ENCODE data around the gene DNAH12.

Gene DNAH12

GRCh38 chr3:57544181-57545125 is at the start of gene DNAH12:
Gene DNAH12, minus strand, starts transcription at chr3:57544344. Its CDS starts 1,474 bp downstream, at chr3:57542870.
- no peak for DNase-seq

DNA sequence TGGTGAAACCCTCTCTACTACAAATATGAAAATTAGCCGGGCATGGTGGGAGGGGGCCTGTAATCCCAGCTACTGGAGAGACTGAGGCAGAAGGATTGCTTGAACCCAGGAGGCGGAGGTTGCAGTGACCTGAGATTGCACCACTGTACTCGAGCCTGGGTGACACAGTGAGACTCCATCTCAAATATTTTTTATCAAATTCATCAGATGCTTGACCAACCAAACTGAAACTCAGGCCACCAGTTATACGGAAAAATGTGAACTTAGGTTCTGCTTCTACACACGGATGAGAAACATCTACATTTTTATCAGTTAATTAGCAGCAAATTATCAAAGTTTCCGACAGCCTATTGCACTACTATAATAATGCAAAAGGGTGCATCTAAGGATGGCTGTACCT is 48.2 kb upstream of the DNAH12 start:
- no peak for DNase-seq

DNA sequence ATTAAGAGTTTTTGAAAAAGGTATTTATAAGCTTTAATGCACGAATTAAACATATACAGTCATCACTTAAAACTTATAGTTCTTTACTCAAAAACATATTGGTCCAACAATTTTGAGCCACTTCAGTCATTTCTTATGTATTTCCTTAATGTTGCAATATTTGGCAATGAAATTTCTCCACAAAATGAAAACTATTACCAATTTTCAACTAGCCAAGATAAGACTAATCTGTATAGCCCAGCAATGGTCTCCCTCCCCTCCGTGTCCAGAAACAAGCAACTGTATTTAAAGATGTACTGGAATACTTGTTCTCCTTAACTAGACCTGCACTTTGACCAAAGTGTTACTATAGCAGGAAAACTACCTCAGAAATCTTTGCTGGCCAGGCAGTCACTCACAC is 43.8 kb upstream of the DNAH12 start:
- DNase-seq, result no peak

GRCh38 chr3:57586778-57587177 is 42.6 kb upstream of the DNAH12 start:
- DNase-seq, result no peak

GRCh38 chr3:57583544-57583943 is 39.4 kb upstream of the DNAH12 start:
- no peak for DNase-seq

DNA sequence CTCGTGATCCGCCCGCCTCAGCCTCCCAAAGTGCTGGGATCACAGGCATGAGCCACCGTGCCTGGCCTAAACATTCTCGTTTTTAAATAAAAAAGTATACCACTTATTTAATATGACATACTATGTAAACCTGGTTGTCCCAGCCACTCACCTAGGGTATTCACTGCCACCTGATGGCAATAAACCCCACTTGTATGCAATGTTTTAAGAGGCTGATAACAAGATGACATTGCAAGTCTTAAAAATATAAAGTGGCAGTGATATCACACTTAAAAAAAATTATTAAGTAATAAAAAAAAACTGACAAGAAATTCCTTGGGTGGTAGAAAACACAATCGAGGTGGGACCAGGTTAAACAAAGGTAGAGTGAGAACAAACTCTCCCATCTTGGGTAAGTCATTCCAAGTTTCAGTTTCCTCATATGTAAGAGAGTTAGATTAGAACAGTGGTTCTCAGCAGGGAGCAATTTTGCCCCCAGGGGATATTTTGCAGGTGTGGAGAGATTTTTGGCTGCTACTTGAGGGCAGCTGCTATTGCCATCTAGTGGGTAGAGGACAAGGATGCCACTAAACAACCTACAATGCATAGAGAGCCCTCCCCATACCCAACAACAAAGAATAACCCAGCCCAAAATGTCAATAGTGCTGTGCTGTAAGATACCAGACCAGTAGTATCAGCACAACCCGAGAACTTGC is 38.5 kb upstream of the DNAH12 start:
- DNase-seq, result no peak

DNA sequence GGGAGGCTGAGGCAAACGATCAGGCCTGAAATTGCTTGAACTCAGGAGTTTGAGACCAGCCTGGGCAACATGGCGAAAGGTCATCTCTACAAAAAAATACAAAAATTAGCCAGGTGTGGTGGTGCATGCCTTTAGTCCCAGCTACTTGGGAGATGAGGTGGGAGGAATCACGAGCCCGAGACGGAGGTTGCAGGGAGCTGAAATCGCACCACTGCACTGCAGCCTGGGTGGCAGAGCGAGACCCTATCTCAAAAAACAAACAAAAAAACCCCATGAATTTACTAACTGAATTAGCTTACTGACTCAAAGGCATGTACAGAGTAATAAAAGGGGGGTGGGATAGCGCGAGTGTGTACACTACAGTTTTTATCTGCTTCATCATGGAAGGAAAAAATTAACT is 33.7 kb upstream of the DNAH12 start:
- DNase-seq, result no peak

DNA sequence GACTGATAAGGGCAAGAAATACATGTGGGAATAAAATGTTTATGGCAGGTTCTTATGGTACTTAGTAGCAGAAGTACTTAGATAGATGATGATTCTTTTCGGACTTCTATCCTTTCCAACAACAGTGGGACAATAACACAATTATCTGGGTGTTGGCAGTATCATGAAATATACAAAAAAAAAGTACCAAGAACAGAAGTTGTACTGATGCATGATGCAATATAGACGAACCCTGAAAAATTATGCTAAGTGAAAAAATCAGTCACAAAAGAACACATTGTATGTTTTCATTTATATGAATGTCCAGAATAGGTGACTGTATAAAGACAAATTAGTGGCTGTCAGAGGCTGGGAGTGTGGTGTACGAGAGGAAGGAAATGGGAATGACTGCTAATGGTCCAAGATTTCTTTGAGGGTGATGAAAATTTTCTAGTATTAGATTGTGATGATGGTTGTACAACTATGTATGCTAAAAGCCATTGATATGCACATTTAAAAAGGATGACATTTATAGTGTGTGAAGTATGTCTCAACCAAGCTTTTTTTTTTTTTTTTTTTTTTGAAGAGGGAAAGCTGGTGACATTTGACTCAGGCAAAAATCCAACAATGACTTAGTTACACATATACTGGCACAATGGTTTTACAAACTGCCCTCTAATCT is 32.0 kb upstream of the DNAH12 start:
- DNase-seq, result no peak

- DNase-seq, result no peak
These were observed 28.0 kb upstream of the DNAH12 start for GRCh38 chr3:57572096-57572495.

DNA sequence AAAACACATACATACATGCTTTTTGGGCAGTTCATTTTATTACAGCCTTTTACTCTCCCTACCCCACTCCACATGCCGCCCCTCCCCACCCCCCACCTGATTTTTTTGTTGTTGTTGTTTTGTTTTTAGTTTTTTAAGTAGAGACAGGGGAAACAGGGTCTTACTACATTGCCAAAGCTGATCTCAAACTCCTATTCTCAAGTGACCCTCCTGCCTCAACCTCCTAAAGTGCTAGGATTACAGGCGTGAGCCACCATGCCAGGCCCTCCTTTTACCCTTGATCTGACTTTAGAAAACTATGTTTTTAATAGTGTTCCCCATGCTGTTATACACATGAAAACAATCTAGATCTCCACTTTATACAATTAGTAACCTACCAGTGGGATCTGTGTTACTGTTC is 26.7 kb upstream of the DNAH12 start:
- DNase-seq, result no peak

GRCh38 chr3:57569859-57570450 is 25.8 kb upstream of the DNAH12 start:
- DNase-seq, result no peak

DNA sequence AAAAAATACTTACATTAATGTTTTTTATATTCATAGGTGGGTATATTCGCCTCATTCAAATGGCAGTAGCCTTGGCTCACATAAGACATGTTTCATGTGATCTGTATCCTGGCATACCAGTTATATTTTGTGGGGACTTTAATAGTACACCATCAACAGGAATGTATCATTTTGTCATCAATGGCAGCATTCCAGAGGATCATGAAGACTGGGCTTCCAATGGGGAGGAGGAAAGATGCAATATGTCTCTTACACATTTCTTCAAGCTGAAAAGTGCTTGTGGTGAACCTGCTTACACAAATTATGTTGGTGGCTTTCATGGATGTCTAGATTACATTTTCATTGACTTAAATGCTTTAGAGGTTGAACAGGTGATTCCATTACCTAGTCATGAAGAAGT is 15.4 kb upstream of the DNAH12 start:
- no peak for DNase-seq

DNA sequence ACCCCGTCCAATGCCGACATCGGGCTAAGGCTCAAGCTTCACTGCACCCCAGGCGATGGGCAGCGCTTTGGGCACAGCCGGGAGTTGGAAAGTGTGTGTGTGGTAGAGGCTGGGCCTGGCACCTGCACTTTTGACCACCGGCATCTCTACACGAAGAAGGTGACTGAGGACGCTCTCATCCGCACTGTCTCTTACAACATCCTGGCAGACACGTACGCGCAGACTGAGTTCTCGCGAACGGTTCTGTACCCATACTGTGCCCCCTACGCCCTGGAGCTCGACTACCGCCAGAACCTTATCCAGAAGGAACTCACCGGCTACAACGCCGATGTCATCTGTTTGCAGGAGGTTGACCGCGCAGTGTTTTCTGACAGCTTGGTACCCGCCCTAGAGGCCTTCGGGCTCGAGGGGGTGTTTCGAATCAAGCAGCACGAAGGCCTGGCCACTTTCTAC is 13.0 kb upstream of the DNAH12 start:
- peak; percentile 13 for DNase-seq

- DNase-seq, result peak; percentile 29
These were observed 12.4 kb upstream of the DNAH12 start for GRCh38 chr3:57556459-57557084.

DNA sequence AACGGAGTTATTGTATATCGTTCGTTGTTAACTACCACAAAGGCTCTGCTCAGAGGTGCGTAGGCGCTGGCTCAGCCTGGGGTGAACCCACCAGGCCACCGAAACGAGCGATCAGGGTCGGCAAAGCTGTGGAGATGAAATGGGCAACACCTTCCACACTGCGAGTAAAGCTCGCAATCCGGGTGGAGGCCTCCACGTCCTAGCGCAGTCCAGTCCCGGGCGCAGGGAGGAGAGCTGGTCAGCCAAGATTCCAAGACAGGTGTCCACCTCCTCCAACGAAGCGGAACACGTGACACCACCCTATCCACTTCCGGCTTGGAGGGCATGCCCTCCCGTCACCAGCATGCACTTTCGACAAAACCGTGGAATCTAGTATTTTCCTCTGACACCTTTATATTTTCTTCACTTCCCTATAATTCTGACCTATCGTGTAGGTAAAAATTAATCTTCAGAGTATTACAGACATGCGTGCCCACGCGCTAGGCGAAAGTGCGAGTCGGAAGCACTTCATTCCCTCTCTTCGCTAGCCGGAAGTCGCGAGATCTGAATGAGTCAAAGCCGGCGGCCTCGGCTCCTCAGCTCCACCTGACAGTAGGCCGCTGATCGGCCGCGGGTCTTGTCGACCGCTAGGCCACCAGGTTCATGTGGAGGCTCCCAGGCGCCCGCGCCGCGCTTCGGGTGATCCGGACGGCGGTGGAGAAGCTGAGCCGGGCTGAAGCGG is 11.8 kb upstream of the DNAH12 start, which contains the start of gene PDE12:
PDE12 (plus strand) TSS at position 537 of the 721 bp plus-strand sequence; CDS start at position 643, 106 bp downstream.
- peak; percentile 79 for DNase-seq

DNA sequence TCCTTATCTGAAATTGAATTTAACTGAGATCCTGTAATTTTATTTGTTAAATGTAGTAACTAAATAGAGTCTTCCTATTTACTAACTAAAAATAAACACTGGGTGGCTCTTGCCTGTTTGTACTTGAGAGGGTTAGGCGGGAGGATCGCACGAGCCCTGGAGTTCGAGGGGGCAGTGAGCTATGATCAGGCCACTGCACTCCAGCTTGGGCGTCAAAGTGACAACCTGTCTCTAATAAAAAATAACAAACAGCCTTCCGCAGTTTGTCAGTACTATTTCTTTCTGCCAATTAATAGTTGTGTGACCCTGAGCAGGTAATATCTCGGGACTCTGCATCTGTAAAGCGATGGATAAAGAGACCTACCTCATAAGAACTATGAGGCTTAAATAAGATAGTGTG is 11.2 kb upstream of the DNAH12 start:
- no peak for DNase-seq

DNA sequence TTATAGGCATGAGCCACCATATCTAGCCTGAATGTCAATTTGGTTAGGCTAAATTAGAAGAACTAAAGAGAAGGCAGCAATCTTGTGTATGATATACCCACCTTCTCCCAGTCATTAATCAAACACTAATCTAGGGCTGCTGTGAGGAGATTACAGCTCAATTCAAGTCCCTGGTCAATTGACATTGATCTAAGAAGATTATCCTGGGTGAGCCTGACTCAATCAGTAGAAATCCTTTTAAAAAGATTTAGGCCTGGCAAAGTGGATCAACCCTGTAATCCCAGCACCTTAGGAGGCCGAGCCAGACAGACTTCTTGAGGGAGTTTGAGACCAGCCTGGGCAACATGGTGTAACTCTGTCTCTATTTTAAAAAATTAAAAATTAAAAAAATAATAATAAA is 2.5 kb upstream of the DNAH12 start:
- DNase-seq, result no peak

- DNase-seq, result no peak
These were observed 1.6 kb upstream of the DNAH12 start for GRCh38 chr3:57545636-57546268.

DNA sequence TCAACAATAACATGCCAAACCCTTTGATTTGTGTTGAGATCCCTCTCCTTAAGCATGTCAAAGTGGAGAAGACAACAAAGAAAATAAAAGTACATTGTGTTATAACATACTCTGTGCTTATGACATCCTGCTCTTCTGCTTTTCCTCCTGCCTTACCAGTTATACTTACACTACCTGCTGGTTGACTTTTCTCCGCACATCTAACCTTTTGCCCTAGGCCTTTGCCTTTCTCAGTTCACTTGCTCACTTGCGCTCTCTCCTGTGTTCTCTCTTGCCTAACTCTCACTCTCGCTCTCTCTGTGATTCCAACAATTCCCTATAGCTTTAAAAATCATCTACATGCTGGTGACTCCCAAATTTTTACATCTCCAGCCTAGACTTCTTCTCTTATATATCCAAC is 5.7 kb downstream of the DNAH12 start:
- DNase-seq, result no peak

DNA sequence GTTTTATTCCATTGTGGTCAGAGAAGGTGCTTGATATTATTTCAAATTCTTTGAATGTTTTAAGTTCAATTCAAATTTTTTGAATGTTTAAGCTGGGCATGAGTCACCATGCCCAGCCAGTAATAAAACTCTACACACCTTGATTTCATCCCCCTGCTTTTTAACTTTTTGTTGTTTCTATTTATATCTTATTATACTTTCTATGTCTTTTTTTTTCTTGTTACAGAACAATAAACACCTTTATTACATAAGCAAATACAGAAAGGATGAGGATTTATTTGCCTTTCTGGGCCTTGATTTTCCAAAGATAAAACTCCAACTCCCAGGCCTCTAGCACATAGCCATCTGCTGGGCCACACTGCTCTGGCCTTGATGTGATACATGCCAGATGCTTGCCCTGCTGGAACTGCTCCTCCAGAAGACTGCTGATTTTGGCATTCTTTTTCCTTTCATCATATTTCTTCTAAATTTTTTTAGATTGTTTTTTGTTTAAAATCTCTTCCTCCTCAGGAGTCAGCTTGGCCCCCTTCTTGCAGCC is 14.0 kb downstream of the DNAH12 start:
- DNase-seq, result no peak

Measured in stimulated activated CD4-positive, alpha-beta T cell treated with anti-CD3 and anti-CD28 coated beads, Interleukin-4, amount 100 ng/mL, for 1 hour (primary cell).